Progenitor cell of endocrine pancreas (in vitro differentiated cells): ENCODE measurements around the gene COL1A1. TPM values are rescaled to one million over a fixed set of nuclear protein-coding genes. Genes with fewer than 3 reads are reported as not detected.
A peak's percentile ranks its signal among the peaks of the same experiment; 100 is the strongest.

Source experiments
- DNase-seq: peaks from one replicate; pipeline ENCODE4 v3.0.0; 2021; ENCODE audit warnings: low spot score; ENCODE audit not compliant: unreplicated experiment
- H3K27ac Mint-ChIP-seq: 2 replicates; pipeline ENCODE4 v1.8.0; 2021; ENCODE audit warnings: mild to moderate bottlenecking, moderate library complexity, mixed read lengths
- H3K27me3 Mint-ChIP-seq: 2 replicates; pipeline ENCODE4 v1.8.0; 2021; ENCODE audit warnings: mixed read lengths
- H3K36me3 Mint-ChIP-seq: 2 replicates; pipeline ENCODE4 v1.8.0; 2022; ENCODE audit warnings: mixed read lengths; ENCODE audit not compliant: insufficient read depth
- H3K4me1 Mint-ChIP-seq: 2 replicates; pipeline ENCODE4 v1.8.0; 2021; ENCODE audit warnings: low read depth, mixed read lengths
- H3K4me3 Mint-ChIP-seq: 2 replicates; pipeline ENCODE4 v1.8.0; 2021; ENCODE audit warnings: low read depth, mild to moderate bottlenecking, moderate library complexity, mixed read lengths
- H3K9me3 Mint-ChIP-seq: 2 replicates; pipeline ENCODE4 v1.8.0; 2021; ENCODE audit warnings: low read depth, mixed read lengths
- long read RNA-seq: library from polyadenylated mRNA; unstranded; transcript quantifications from one replicate; pipeline ENCODE4 v2.0.0, GENCODE V29; 2020
- total RNA-seq: library from RNA; stranded (reverse); gene quantifications from 2 replicates; pipeline ENCODE4 v1.2.1, GENCODE V29; 2021
- TF ChIP-seq, protein P1 (sequence below): fragments of 200-600 bp; sonication (generic); IDR thresholded peaks from one replicate; pipeline ENCODE4 v1.5.0; 2021; ENCODE audit warnings: antibody characterized with exemption, mild to moderate bottlenecking; ENCODE audit not compliant: unreplicated experiment

The COL1A1 gene
- total RNA-seq, result 26.7 and 38.4 TPM in 2 replicates
- long read RNA-seq, partial matches to known transcripts, result 1 of 2 reads
- long read RNA-seq, other reads (novel, unspliced or antisense), result 1 of 2 reads

DNA sequence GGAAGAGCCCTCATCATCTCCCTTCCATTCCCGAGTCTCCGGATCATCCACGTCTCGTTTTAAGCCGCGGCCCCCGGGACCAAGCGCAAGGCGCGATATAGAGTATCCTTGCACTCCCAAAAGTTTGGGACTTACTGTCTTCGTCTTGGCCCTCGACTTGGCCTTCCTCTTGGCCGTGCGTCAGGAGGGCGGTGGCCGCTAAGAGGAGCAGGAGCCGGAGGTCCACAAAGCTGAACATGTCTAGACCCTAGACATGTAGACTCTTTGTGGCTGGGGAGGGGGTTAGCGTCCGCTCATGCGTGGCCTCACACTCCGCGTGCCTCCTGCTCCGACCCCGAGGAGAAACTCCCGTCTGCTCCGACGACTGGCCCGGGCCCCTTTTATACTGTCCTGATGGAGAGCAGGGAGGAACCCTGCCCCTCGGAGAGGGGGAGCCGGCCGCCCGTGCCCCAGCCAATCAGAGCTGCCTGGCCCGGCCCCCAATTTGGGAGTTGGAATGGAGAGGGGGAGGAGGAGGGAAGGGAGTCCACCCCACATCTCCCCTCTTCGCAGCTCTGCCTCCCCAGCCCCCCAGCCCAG lies at the start of gene COL1A1:
TSS of gene COL1A1 (minus strand) at position 356 of the 579 bp plus-strand sequence. CDS start at position 238, 118 bp downstream.
- Mint-ChIP-seq H3K36me3 (no peaks in the 10 kb centered on the region), H3K4me1 (peaks cover 8% of the 10 kb centered on the region), H3K4me3 (peak within 1 kb of the TSS; percentile 76), H3K27ac (peak within 1 kb of the TSS; percentile 98), H3K9me3 (no peaks in the 10 kb centered on the region), H3K27me3 (peaks cover 52% of the 10 kb centered on the region)
- TF ChIP-seq, protein P1, sequence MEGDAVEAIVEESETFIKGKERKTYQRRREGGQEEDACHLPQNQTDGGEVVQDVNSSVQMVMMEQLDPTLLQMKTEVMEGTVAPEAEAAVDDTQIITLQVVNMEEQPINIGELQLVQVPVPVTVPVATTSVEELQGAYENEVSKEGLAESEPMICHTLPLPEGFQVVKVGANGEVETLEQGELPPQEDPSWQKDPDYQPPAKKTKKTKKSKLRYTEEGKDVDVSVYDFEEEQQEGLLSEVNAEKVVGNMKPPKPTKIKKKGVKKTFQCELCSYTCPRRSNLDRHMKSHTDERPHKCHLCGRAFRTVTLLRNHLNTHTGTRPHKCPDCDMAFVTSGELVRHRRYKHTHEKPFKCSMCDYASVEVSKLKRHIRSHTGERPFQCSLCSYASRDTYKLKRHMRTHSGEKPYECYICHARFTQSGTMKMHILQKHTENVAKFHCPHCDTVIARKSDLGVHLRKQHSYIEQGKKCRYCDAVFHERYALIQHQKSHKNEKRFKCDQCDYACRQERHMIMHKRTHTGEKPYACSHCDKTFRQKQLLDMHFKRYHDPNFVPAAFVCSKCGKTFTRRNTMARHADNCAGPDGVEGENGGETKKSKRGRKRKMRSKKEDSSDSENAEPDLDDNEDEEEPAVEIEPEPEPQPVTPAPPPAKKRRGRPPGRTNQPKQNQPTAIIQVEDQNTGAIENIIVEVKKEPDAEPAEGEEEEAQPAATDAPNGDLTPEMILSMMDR, result no peak
- DNase-seq, result no peak

DNA sequence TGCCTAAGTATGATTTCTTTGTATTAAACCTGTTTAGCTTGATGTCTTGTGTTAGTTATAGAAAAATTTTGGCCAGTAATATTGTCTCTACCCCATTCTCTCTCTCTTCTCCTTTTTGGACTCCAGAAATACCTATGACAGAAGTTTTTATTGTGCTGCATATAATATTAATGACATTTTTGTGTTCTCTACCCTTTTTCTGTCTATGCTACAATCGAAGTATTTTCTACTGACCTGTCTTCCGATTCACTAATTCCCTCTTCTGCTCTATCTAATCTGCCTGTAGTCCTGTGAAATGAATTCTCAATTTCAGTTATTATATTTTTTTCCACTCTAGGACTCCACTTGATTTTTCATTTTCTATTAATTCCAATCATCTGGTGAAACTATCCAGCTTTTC lies 46.8 kb upstream of the COL1A1 start:
- H3K9me3 Mint-ChIP-seq, result peaks cover 11% of the 10 kb centered on the region
- no peak overlapping the region for H3K27ac Mint-ChIP-seq
- H3K27me3 Mint-ChIP-seq, result no peaks in the 10 kb centered on the region
- DNase-seq, result no peak
- H3K36me3 Mint-ChIP-seq, result peaks cover 2% of the 10 kb centered on the region
- H3K4me3 Mint-ChIP-seq, result no peak overlapping the region
- TF ChIP-seq, protein P1, result no peak
- no peaks in the 10 kb centered on the region for H3K4me1 Mint-ChIP-seq

DNA sequence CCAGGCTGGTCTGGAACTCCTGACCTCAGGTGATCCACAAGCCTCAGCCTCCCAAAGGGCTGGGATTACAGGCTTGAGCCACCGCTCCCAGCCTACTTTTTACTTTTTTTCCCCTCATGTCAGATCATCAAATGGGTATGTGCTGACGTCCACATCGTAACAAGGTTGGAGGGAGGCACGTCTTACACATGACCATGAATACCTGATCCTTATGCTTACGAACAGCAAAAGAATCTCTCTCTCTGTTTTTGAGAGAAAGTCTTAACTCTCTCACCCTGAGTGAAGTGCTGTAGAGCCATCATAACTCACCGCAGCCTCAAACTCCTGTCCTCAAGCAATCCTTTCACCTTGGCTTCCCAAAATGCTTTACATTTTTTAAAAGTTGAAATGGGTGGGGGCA lies 43.3 kb upstream of the COL1A1 start:
- TF ChIP-seq, protein P1, result no peak
- no peak overlapping the region for H3K4me3 Mint-ChIP-seq
- no peaks in the 10 kb centered on the region for H3K27me3 Mint-ChIP-seq
- H3K9me3 Mint-ChIP-seq, result peaks cover 9% of the 10 kb centered on the region
- DNase-seq, result no peak
- H3K36me3 Mint-ChIP-seq, result peaks cover 2% of the 10 kb centered on the region
- no peaks in the 10 kb centered on the region for H3K4me1 Mint-ChIP-seq
- no peak overlapping the region for H3K27ac Mint-ChIP-seq

DNA sequence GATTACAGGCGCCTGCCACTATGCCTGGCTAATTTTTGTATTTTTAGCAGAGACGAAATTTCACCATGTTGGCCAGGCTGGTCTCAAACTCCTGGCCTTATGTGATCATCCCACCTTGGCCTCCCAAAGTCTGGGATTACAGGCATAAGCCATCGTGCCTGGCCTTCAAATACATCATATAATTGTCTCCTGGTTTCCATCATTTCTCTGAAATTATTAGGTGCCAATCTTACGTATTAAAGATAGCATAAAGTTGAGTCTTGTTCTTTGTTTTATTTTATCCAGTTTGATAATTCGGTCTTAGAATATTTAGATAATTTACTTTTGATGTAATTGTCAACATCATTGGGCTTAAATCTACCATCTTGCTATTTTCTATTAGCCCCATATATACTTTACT lies 40.0 kb upstream of the COL1A1 start:
- H3K9me3 Mint-ChIP-seq, result no peaks in the 10 kb centered on the region
- no peak overlapping the region for H3K27ac Mint-ChIP-seq
- no peaks in the 10 kb centered on the region for H3K36me3 Mint-ChIP-seq
- DNase-seq, result no peak
- H3K4me3 Mint-ChIP-seq, result no peak overlapping the region
- H3K4me1 Mint-ChIP-seq, result no peaks in the 10 kb centered on the region
- TF ChIP-seq, protein P1, result no peak
- peaks cover 9% of the 10 kb centered on the region for H3K27me3 Mint-ChIP-seq

DNA sequence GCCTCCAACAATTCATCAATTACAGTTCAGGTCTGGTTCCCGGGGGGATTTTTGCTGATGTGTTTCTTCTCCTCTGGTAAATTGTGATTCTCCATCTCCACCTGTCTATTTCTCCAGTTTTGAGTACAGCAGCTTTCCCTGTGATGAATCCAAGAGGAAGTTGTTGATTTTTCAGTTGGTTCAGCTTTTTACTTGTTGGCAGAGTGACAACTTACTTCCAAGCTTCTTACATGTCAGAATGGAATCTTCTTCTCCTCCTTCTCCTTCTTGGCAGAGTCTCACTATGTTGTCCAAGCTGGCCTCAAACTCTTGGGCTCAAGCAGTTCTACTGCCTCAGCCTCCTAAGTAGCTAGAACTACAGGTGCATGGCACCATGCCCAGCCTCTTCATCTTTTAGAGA lies 39.4 kb upstream of the COL1A1 start:
- H3K4me3 Mint-ChIP-seq, result no peak overlapping the region
- no peaks in the 10 kb centered on the region for H3K36me3 Mint-ChIP-seq
- peaks cover 9% of the 10 kb centered on the region for H3K27me3 Mint-ChIP-seq
- H3K27ac Mint-ChIP-seq, result no peak overlapping the region
- TF ChIP-seq, protein P1, result no peak
- H3K4me1 Mint-ChIP-seq, result no peaks in the 10 kb centered on the region
- H3K9me3 Mint-ChIP-seq, result no peaks in the 10 kb centered on the region
- no peak for DNase-seq
